Central memory CD8-positive, alpha-beta T cell (primary cell): ENCODE results near the gene B3GAT1.
"Not testable (repeated sequence)": the region's sequence is repeated elsewhere in the genome, so short reads cannot be mapped to it uniquely, and the experiment has no call there.

Experiments
- ATAC-seq: fragments of 150-1000 bp; cut with Tn5 transposase; replicated peaks from 2 replicates; pipeline ENCODE4 v1.10.0; 2022; ENCODE audit warnings: mild to moderate bottlenecking, moderate FRiP score, moderate number of reproducible peaks; ENCODE audit not compliant: poor library complexity, severe bottlenecking; ENCODE audit errors: extremely low read depth
- DNase-seq, 2 donors: peaks; one replicate each; pipeline ENCODE4 v3.0.0; 2021; ENCODE audit warnings: low spot score in 2 of 2
- H3K27ac Mint-ChIP-seq: one replicate; pipeline ENCODE4 v1.8.0; 2022; ENCODE audit warnings: low read depth, mild to moderate bottlenecking, moderate library complexity, mixed read lengths
- H3K27me3 Mint-ChIP-seq: one replicate; pipeline ENCODE4 v1.8.0; 2022; ENCODE audit warnings: mixed read lengths
- H3K36me3 Mint-ChIP-seq: one replicate; pipeline ENCODE4 v1.8.0; 2022; ENCODE audit warnings: mild to moderate bottlenecking, moderate library complexity, mixed read lengths; ENCODE audit not compliant: insufficient read depth
- H3K4me1 Mint-ChIP-seq: one replicate; pipeline ENCODE4 v1.8.0; 2022; ENCODE audit warnings: mixed read lengths
- H3K4me3 Mint-ChIP-seq: one replicate; pipeline ENCODE4 v1.8.0; 2022; ENCODE audit warnings: mild to moderate bottlenecking, moderate library complexity, mixed read lengths
- H3K9me3 Mint-ChIP-seq: one replicate; pipeline ENCODE4 v1.8.0; 2022; ENCODE audit warnings: mixed read lengths

B3GAT1 gene

DNA sequence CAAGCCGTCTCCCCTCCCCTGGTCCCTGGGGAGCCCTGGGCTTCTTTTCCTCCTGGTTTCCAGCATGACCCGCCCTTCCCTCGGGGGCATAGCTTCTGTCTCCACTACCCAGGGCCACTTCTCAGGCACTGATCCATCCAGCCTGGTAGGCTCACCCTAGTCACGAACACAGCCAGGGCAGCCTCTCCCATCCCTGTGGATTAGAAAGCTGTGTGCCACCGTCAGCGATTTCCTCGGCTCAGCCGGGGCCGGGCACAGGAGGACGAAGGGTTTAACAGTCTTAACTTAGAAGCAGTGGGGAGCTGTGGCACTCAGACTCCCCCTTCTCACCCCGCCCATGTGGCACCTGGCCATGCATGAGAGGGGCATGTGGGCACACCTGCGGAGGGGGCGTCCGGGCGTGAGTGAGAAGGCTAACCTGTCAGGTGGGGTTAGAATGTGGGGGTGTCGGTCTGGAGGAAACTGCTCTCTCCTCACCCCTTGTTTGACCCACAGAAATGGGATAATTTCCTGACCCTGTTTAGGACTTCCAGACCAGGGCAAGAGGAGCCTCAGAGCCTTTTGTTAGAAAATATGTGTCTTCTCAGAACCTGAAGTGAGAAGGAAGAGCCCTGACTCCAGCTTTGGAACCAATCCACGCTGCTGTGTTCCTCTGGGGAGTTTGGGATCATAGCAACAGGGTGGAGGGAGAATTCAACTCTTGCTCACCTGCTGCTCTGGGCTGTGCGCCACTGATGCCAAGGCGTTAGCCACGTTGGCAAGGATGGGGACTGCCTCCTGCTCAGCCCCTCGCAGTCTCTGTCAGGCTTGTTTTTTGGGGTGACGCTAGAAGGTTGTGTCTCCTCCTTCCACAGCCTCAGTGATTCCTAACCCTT, 65.7 kb downstream of the B3GAT1 start:
- Mint-ChIP-seq H3K9me3 (no peaks in the 10 kb centered on the region), H3K4me3 (no peak overlapping the region), H3K27me3 (no peaks in the 10 kb centered on the region), H3K36me3 (peaks cover 12% of the 10 kb centered on the region), H3K27ac (peak overlapping the region; percentile 72), H3K4me1 (peaks cover 34% of the 10 kb centered on the region)
- ATAC-seq (no peak), DNase-seq (no peak)

- no peak for DNase-seq
- no peaks in the 10 kb centered on the region for H3K9me3 Mint-ChIP-seq
- peaks cover 9% of the 10 kb centered on the region for H3K36me3 Mint-ChIP-seq
- ATAC-seq: no peak
- peaks cover 24% of the 10 kb centered on the region for H3K4me1 Mint-ChIP-seq
- H3K27me3 Mint-ChIP-seq: no peaks in the 10 kb centered on the region
- H3K27ac Mint-ChIP-seq: no peak overlapping the region
- H3K4me3 Mint-ChIP-seq: no peak overlapping the region
Measured at GRCh38 chr11:134345237-134345550, 66.8 kb downstream of the B3GAT1 start.

DNA sequence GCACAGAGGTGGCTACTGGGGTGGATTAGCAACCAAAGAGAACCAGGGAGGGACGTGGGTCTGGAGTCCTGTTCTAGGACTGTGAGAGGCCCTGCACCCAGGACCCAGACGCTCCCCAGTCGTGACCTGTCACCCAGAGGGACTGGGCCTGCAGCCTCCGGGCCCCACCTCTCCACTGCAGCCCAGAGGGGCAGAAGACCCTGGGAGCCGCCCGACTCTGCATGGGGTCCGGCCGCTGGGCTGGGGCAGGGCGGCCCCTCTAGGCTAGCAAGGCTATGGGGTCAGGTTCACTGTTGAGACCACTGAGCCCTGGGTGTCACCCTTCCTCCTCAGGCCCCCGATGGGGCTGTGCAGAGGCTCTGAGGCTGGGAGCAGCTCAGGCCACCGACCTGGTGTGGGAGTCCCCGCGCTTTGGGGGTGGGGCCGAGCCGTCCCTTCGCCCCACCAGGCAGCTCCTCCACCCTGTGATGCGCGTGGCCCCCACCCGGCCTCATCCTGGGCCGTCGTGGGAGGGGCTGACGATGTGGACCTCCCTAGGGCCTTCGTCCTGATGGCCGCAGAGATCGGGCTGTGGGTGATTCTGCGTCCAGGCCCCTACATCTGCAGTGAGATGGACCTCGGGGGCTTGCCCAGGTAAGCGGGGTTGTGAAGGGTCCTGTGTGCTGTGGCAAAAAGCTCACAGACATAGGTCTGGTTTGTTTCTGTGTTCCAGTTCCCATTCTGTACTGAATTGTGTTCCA, 67.4 kb downstream of the B3GAT1 start:
- DNase-seq: peak in 1 of 2 donors; percentile 9
- not testable (repeated sequence) for H3K36me3 Mint-ChIP-seq, H3K27me3 Mint-ChIP-seq, ATAC-seq, H3K4me3 Mint-ChIP-seq, H3K9me3 Mint-ChIP-seq
- peak overlapping the region; percentile 73 for H3K27ac Mint-ChIP-seq
- peaks cover 19% of the 10 kb centered on the region for H3K4me1 Mint-ChIP-seq

DNA sequence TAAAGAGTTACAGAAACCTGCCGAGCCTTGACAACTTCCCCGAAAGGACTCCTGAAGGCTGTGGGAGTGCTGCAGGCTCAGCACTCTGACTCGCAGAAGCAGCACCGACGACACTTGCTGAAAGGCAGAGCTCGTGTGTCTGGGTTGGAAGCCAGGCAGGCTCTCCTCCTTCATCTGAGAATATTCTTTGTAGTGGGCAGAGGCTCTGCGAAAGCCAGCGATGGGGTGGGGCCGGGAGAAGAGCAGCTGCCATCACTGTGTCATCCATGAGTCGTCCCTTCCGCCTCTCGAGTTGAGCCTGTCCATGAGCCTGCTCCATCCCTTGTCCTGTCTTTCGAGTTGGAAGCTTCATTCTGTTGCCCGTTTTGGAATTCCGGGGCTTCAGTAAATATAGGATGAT, 68.4 kb downstream of the B3GAT1 start:
- peak in 1 of 2 donors; percentile 4 for DNase-seq
- Mint-ChIP-seq H3K36me3 (peaks cover 1% of the 10 kb centered on the region), H3K27ac (no peak overlapping the region), H3K9me3 (no peaks in the 10 kb centered on the region), H3K4me1 (peaks cover 9% of the 10 kb centered on the region), H3K27me3 (no peaks in the 10 kb centered on the region), H3K4me3 (no peak overlapping the region)
- ATAC-seq: no peak

- Mint-ChIP-seq H3K27ac (no peak overlapping the region), H3K36me3 (peaks cover 1% of the 10 kb centered on the region), H3K4me1 (peaks cover 9% of the 10 kb centered on the region), H3K27me3 (no peaks in the 10 kb centered on the region), H3K9me3 (no peaks in the 10 kb centered on the region), H3K4me3 (no peak overlapping the region)
- ATAC-seq (no peak), DNase-seq (no peak)
Measured at GRCh38 chr11:134342572-134343340, 69.3 kb downstream of the B3GAT1 start.

DNA sequence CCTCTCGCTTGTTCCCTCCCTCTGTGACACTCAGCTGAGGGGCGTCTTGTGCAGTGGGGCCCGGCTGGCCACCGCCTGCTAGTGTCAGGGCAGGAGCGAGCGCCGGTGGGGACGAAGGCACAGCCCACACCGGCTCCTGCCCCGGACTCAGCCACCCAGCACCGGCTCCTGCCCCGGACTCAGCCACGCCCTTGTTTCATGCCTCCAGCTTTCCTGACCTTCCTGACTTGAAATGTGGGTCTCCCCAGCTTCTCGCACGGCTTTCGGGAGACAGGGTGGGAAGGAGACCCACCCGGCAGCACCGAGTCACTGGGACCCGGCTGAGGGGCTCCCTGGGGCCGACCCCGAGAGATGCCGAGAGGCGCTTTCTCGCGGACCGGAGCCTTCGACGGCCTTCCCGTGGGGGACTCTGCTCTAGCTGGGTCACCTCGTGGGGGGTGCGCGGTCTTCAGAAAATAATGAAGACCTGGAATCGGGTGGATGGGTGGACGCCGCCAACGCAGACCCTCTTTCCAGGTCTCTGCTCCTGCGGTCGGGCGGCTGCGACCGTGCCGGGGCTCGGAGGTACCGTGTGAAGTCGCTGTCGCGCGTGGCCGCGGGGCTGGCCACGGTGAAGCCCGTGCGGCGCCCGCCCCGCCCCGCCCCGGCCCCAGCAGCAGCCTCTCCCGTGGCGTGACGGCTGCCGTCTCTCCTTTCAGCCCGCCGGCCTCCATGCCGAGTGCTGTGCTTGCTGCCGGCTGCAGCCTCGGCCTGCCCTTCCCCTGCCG, 70.1 kb downstream of the B3GAT1 start:
- no peak overlapping the region for H3K4me3 Mint-ChIP-seq
- DNase-seq (no peak), ATAC-seq (no peak)
- H3K36me3 Mint-ChIP-seq: no peaks in the 10 kb centered on the region
- no peaks in the 10 kb centered on the region for H3K27me3 Mint-ChIP-seq
- H3K9me3 Mint-ChIP-seq: no peaks in the 10 kb centered on the region
- H3K27ac Mint-ChIP-seq: no peak overlapping the region
- H3K4me1 Mint-ChIP-seq: peaks cover 2% of the 10 kb centered on the region

DNA sequence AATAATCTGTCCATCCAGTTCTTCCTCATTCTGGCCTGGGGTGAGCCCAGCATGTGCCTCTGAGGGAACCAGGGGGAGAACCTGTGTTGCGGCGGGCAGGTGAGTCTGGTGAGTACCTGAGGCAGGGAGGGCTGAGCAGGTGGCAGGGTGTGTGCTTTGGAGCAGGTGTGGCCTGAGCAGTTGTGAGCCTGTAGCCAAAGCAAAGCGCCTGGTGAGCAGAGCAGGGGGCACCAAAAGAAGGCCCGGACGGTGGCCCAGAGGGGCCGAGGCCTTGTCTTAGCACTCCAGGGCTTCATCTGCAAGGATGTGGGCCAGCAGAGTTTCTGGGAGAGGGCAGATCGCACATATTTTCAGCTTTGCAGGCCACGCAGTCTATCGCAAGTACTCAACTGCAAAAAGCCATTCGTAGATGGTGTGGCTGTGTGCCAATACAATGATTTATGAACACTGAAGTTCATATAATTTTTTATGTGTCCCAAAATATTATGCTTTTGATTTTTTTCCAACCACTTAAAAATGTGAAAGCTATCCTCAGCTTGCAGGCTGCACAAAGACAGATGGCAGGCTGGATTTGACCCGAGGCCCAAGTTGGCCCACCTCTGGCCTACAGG, 71.6 kb downstream of the B3GAT1 start:
- no peaks in the 10 kb centered on the region for H3K36me3 Mint-ChIP-seq
- no peaks in the 10 kb centered on the region for H3K9me3 Mint-ChIP-seq
- ATAC-seq (no peak), DNase-seq (no peak)
- no peak overlapping the region for H3K27ac Mint-ChIP-seq
- no peak overlapping the region for H3K4me3 Mint-ChIP-seq
- no peaks in the 10 kb centered on the region for H3K27me3 Mint-ChIP-seq
- no peaks in the 10 kb centered on the region for H3K4me1 Mint-ChIP-seq

DNA sequence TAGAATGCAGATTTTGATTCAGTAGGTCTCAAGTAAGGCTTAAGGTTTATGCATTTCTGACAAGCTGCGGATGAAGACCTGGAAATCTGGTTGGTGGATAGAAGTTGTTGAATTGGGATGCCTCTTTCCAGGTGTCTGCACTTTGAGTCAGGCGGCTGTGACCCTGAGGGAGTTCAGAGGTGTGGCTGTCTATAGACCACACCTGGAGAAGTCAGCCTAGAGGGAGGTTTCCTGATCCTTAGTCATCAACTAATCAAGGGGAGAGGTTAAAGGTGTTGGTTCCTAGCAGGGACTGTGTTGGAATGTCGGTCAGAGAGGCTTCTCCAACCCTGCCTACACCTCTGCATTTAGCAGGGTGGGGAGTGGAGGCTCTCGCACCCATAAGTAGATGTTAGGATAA, 72.3 kb downstream of the B3GAT1 start:
- no peaks in the 10 kb centered on the region for H3K36me3 Mint-ChIP-seq
- H3K9me3 Mint-ChIP-seq: no peaks in the 10 kb centered on the region
- ATAC-seq (no peak), DNase-seq (no peak)
- no peaks in the 10 kb centered on the region for H3K27me3 Mint-ChIP-seq
- no peak overlapping the region for H3K4me3 Mint-ChIP-seq
- H3K4me1 Mint-ChIP-seq: no peaks in the 10 kb centered on the region
- H3K27ac Mint-ChIP-seq: no peak overlapping the region

DNA sequence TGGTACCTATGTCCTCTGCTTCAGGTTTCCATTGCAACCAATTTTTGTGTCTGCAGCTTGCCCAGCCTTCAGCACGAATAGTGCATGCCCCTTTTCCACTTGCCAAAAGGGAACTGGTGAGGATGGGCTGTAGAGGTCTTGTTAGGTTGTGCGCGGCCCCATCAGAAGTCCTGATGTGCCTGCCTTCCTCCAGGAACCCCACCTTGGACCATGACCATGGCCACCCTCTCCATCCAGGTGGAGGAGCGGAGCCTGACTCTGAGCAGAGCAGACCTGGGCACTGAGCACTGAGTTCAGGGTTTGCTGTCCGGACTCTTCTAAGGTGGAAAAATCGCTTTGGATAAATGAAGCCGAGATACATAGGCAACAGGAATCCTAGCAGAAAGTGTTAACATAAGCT, 73.4 kb downstream of the B3GAT1 start:
- H3K36me3 Mint-ChIP-seq: no peaks in the 10 kb centered on the region

GRCh38 chr11:134338068-134338467, 74.0 kb downstream of the B3GAT1 start:
- H3K4me3 Mint-ChIP-seq: no peak overlapping the region
- H3K4me1 Mint-ChIP-seq: peaks cover 2% of the 10 kb centered on the region
- no peaks in the 10 kb centered on the region for H3K36me3 Mint-ChIP-seq

More for the DNA sequence above, 73.4 kb downstream of the B3GAT1 start:
- DNase-seq (no peak), ATAC-seq (no peak)
- H3K4me1 Mint-ChIP-seq: no peaks in the 10 kb centered on the region
- no peak overlapping the region for H3K27ac Mint-ChIP-seq
- H3K27me3 Mint-ChIP-seq: no peaks in the 10 kb centered on the region
- H3K4me3 Mint-ChIP-seq: no peak overlapping the region
- H3K9me3 Mint-ChIP-seq: no peaks in the 10 kb centered on the region

GRCh38 chr11:134337051-134337450, 75.0 kb downstream of the B3GAT1 start:
- Mint-ChIP-seq H3K4me1 (peaks cover 9% of the 10 kb centered on the region), H3K36me3 (peaks cover 2% of the 10 kb centered on the region), H3K27me3 (no peaks in the 10 kb centered on the region), H3K4me3 (no peak overlapping the region), H3K27ac (no peak overlapping the region), H3K9me3 (no peaks in the 10 kb centered on the region)
- ATAC-seq (no peak), DNase-seq (no peak)

More at GRCh38 chr11:134338068-134338467, 74.0 kb downstream of the B3GAT1 start:
- Mint-ChIP-seq H3K27ac (no peak overlapping the region), H3K27me3 (no peaks in the 10 kb centered on the region), H3K9me3 (no peaks in the 10 kb centered on the region)
- DNase-seq (no peak), ATAC-seq (no peak)
